Measurements from ENCODE around the gene MLPH. TPM values are rescaled to one million over a fixed set of nuclear protein-coding genes. Genes with fewer than 3 reads are reported as not detected.

The MLPH gene
- total and polyA plus RNA-seq, 12 donors = 0.12 to 3.6 (median 0.84) TPM; not detected in 1

- peaks cover 0 to 5% of the 10 kb centered on the region in 2 donors for H3K4me1 ChIP-seq (replicated peaks in 1 of 2)
- intact Hi-C loops (cut with DNase I) = no loop called here
- TF ChIP-seq POLR2A (IDR thresholded peaks at IDR 0.05) (no peak), CTCF (IDR thresholded peaks at IDR 0.05) (peak in 1 of 6 experiments; percentile 17)
- peaks cover 25% of the 10 kb centered on the region for H3K27me3 ChIP-seq
- no peaks in the 10 kb centered on the region for H3K9me3 ChIP-seq (replicated peaks in 1 of 3)
- H3K4me3 ChIP-seq = no peak overlapping the region
- peak overlapping the region in 1 of 5 donors; percentile 47 for H3K27ac ChIP-seq
- peak in 1 of 7 donors; percentile 22 for DNase-seq
- WGBS, 4 donors = 58 to 68% (median 64%) methylated on average over 4 to 9 of the region's 9 CpGs
- no peaks in the 10 kb centered on the region for H3K36me3 ChIP-seq (replicated peaks in 1 of 2)
Observed at GRCh38 chr2:237483018-237483731, 3.9 kb upstream of the MLPH start.

GRCh38 chr2:237485304-237485703 is 1.7 kb upstream of the MLPH start:
- DNase-seq = no peak
- H3K4me1 ChIP-seq (replicated peaks in 1 of 2) = peaks cover 0 to 5% of the 10 kb centered on the region in 2 donors
- H3K4me3 ChIP-seq = no peak overlapping the region
- H3K27ac ChIP-seq = no peak overlapping the region
- TF ChIP-seq CTCF (IDR thresholded peaks at IDR 0.05) (no peak), POLR2A (IDR thresholded peaks at IDR 0.05) (no peak)
- WGBS, 4 donors = 65 to 97% (median 87%) methylated on average over 1 of the region's 1 CpG
- H3K9me3 ChIP-seq (replicated peaks in 1 of 3) = no peaks in the 10 kb centered on the region
- H3K36me3 ChIP-seq (replicated peaks in 1 of 2) = no peaks in the 10 kb centered on the region
- intact Hi-C loops (cut with DNase I) = no loop called here
- peaks cover 35% of the 10 kb centered on the region for H3K27me3 ChIP-seq

- Histone ChIP-seq H3K27me3 (peaks cover 35% of the 10 kb centered on the region), H3K4me1 (replicated peaks in 1 of 2) (peaks cover 0 to 5% of the 10 kb centered on the region in 2 donors), H3K36me3 (replicated peaks in 1 of 2) (no peaks in the 10 kb centered on the region), H3K4me3 (no peak overlapping the region), H3K9me3 (replicated peaks in 1 of 3) (no peaks in the 10 kb centered on the region), H3K27ac (no peak overlapping the region)
- intact Hi-C loops (cut with DNase I) = no loop called here
- no peak for DNase-seq
- no peak for TF ChIP-seq CTCF (IDR thresholded peaks at IDR 0.05)
- TF ChIP-seq POLR2A (IDR thresholded peaks at IDR 0.05) = no peak
Observed at GRCh38 chr2:237485844-237486243, 1.2 kb upstream of the MLPH start.

GRCh38 chr2:237486334-237486818 is 675 bp upstream of the MLPH start:
- 4 to 8% (median 5%) methylated on average over 4 to 36 of the region's 36 CpGs for WGBS, 4 donors
- no peaks in the 10 kb centered on the region for H3K9me3 ChIP-seq (replicated peaks in 1 of 3)
- H3K36me3 ChIP-seq (replicated peaks in 1 of 2) = no peaks in the 10 kb centered on the region
- peaks cover 31% of the 10 kb centered on the region for H3K27me3 ChIP-seq
- H3K4me1 ChIP-seq (replicated peaks in 1 of 2) = peaks cover 0 to 5% of the 10 kb centered on the region in 2 donors
- intact Hi-C loops (cut with DNase I) = no loop called here
- no peak for DNase-seq
- H3K4me3 ChIP-seq = peak overlapping the region in 1 of 4 donors; percentile 33
- no peak overlapping the region for H3K27ac ChIP-seq
- TF ChIP-seq POLR2A (IDR thresholded peaks at IDR 0.05) (no peak), CTCF (IDR thresholded peaks at IDR 0.05) (no peak)
